ENCODE results near the gene TVP23C. TPM values are rescaled to one million over a fixed set of nuclear protein-coding genes. Genes with fewer than 3 reads are reported as not detected.

The TVP23C gene
- polyA plus RNA-seq, 12 donors = 5.0 to 15.6 (median 8.0) TPM; not detected in 2

GRCh38 chr17:15465045-15465701, 98.1 kb downstream of the TVP23C start:
- no peak for DNase-seq

DNA sequence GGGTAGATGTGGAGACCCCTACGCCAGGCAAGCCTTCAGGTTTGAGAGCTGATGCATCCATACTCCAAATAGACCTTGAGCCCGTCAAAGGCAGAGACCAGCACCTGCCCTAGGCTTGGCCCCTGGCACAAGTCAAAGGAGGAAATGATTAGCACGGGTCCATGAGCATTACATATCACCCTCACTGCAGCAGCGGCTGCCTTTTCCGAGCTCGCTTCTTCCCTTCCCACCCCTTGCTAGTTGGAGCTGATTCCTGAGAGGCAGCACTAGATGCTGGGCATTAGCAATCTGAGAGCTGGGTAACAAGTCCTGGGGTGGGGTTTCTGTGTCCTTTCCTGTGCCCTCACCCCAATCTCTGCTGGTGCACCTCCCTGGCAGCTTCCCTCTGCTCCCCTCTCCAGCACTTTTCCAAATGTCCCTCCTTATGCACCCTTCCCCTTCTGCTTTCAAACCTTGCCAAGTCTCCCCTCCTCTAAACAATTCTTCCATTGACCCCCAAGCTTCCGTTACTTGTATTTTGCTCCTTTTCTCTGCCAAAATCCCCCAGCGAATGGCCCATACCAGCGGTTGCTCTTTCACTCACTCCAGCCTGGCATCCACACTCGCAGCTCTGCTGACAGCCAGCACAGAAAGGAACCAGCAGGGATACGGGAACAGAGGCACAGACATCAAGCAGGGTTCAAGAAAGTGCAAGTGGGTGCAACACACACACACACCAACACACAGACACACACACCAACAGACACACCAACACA, 98.9 kb downstream of the TVP23C start:
- no peak for DNase-seq

DNA sequence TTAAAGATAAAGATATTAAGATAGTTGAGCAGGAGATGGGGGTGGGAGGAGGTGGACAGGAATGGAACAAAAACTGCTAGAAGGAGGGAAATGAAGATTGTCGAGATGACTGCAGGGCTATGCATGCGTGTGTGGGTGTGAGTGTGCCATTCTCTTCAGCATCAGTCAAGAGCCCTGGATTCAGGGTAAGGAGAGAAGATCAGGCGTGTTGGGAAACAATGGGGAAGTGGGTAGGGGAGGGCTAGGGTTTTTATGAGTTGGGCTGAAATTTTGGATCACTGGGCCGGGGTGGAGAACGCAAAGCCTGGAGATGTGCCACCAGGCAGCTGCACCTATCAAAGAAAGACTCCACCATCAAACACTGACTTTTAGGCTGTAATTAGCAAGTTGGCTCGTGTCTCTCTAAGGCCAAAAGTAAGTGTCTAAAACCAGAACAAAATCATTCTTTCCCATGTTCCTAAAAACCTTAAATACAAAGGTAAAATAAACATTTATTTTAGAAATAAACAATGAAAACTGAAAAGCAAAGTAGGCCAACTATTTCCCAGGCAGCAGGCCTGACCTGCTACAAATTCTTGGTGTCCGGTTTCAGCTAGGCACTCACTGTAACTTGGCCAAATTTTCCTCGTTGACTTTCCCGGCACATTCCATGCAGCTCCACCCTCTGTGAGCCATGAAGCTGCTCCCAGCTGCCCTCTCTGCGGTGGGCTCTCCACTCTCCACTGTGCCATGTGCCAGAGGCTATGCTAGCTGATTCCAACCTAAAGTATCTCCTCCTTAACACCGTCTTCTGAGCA, 100.1 kb downstream of the TVP23C start:
- DNase-seq = peak; percentile 50

DNA sequence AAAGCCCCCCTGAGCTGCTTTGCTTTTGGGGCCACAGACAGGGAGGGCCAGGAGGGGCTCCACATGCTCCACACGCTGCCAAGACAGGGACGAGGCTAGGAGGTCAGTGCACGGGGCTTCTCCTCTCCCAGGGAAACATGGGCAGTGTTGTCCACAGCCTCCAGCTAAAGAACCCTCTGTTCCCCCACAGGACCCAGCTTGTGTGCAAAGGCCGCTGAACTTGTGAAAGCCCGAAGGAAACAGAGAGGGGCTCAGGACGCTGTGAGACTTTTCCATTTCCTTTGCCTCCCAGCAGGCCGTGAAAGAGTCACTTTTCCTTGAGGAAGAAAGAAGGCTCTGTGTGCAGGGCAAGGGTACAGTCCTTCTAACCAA, 105.6 kb downstream of the TVP23C start:
- DNase-seq = no peak

GRCh38 chr17:15456972-15457722, 106.1 kb downstream of the TVP23C start:
- DNase-seq = peak; percentile 82

DNA sequence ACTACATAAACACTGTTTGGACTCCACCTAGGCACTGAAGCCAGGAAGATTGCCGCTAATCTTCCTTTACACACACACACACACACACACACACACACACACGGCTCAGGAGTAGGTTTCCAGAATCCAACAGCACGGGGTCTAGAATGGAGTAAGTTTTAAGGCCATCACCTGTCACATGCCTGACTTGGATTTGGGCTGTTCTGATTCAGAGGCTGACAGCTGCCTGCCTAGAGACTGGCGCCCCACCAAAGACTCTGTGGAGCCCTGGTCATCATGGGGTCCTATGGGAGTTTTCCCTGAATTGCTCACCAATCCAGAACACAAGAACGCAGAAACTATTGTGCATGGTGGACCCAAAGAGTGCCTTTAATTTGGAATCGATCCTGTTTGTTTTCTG, 106.8 kb downstream of the TVP23C start:
- DNase-seq = peak; percentile 27

- DNase-seq = no peak
Observed at GRCh38 chr17:15454346-15454745, 108.9 kb downstream of the TVP23C start.

- DNase-seq = no peak
Observed at GRCh38 chr17:15453782-15454181, 109.5 kb downstream of the TVP23C start.

- DNase-seq = no peak
Observed at GRCh38 chr17:15453246-15453645, 110.0 kb downstream of the TVP23C start.

- DNase-seq = no peak
Observed at GRCh38 chr17:15452746-15453145, 110.5 kb downstream of the TVP23C start.

Other genes starting within 250 kb of the TVP23C start
- 1 to 10 TPM in 5 of 12 donors, under 1 TPM in 5, not detected in 2; 0.41 to 2.3 (median 1.1) TPM for gene TEKT3, start 221.9 kb downstream of the TVP23C start, polyA plus RNA-seq (ENCODE audit: insufficient read length in 12 of 12)
- gene CDRT4, start 95.9 kb downstream of the TVP23C start, polyA plus RNA-seq (ENCODE audit: insufficient read length in 12 of 12) = 10 to 100 TPM in 1 of 12 donors, 1 to 10 TPM in 7, under 1 TPM in 3, not detected in 1; 0.77 to 26.5 (median 5.0) TPM
- 1 to 10 TPM in 9 of 12 donors, under 1 TPM in 1, not detected in 2; 0.47 to 3.8 (median 1.7) TPM for gene FBXW10B, start 56.2 kb upstream of the TVP23C start, polyA plus RNA-seq (ENCODE audit: insufficient read length in 12 of 12)
- 10 to 100 TPM in 11 of 12 donors, not detected in 1; 16.2 to 54.6 (median 41.5) TPM for gene TRIM16, start 120.8 kb upstream of the TVP23C start, polyA plus RNA-seq (ENCODE audit: insufficient read length in 12 of 12)
- 10 to 100 TPM in 11 of 12 donors, not detected in 1; 13.5 to 36.5 (median 26.6) TPM for gene ZNF286A, start 136.3 kb upstream of the TVP23C start, polyA plus RNA-seq (ENCODE audit: insufficient read length in 12 of 12)
- 1 to 10 TPM in 1 of 12 donors, under 1 TPM in 8, not detected in 3; 0.22 to 1.0 (median 0.42) TPM for gene TBC1D26, start 168.8 kb upstream of the TVP23C start, polyA plus RNA-seq (ENCODE audit: insufficient read length in 12 of 12)

Data from muscle of arm (tissue), 12 donors.